ENCODE measurements around the gene SPECC1L. TPM values are rescaled to one million over a fixed set of nuclear protein-coding genes. Genes with fewer than 3 reads are reported as not detected.
A peak's percentile ranks its signal among the peaks of the same experiment; 100 is the strongest.

Gene SPECC1L
- total RNA-seq, 1 donor from 2014 or later = 123 TPM

DNA sequence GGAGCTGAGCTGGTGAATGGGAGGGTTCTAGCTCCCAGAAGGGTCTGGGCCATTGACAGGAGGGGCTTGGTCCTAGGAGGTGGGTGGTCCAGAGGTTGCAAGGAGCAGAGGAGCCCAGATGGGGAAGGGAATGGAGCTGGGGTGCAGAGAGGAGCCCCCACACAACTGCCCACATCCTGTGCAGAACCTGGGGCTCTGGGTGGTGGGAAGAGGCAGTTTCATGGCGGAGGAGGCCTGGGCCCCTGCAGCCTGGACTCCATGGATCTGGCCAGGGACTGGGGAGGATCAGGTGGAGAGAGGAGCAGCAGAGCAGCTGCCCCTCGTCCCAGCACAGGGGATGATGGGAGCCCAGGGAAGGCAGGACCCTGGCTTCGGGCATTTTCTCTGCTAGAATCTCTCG lies 155.8 kb downstream of the SPECC1L start:
- peaks cover 44% of the 10 kb centered on the region for H3K27me3 Mint-ChIP-seq (ENCODE audit: low read depth)
- H3K27ac Mint-ChIP-seq (ENCODE audit: unreplicated experiment) = peak overlapping the region; percentile 31
- TF ChIP-seq, protein P1, sequence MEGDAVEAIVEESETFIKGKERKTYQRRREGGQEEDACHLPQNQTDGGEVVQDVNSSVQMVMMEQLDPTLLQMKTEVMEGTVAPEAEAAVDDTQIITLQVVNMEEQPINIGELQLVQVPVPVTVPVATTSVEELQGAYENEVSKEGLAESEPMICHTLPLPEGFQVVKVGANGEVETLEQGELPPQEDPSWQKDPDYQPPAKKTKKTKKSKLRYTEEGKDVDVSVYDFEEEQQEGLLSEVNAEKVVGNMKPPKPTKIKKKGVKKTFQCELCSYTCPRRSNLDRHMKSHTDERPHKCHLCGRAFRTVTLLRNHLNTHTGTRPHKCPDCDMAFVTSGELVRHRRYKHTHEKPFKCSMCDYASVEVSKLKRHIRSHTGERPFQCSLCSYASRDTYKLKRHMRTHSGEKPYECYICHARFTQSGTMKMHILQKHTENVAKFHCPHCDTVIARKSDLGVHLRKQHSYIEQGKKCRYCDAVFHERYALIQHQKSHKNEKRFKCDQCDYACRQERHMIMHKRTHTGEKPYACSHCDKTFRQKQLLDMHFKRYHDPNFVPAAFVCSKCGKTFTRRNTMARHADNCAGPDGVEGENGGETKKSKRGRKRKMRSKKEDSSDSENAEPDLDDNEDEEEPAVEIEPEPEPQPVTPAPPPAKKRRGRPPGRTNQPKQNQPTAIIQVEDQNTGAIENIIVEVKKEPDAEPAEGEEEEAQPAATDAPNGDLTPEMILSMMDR (conservative IDR thresholded peaks at IDR 0.05) = no peak
- no peaks in the 10 kb centered on the region for H3K36me3 Mint-ChIP-seq (ENCODE audit: low read depth)
- DNase-seq (ENCODE audit: low read depth, low spot score) = no peak
- no peaks in the 10 kb centered on the region for H3K9me3 Mint-ChIP-seq
- peak overlapping the region; percentile 56 for H3K4me3 Mint-ChIP-seq
- peaks cover 14% of the 10 kb centered on the region for H3K4me1 Mint-ChIP-seq

DNA sequence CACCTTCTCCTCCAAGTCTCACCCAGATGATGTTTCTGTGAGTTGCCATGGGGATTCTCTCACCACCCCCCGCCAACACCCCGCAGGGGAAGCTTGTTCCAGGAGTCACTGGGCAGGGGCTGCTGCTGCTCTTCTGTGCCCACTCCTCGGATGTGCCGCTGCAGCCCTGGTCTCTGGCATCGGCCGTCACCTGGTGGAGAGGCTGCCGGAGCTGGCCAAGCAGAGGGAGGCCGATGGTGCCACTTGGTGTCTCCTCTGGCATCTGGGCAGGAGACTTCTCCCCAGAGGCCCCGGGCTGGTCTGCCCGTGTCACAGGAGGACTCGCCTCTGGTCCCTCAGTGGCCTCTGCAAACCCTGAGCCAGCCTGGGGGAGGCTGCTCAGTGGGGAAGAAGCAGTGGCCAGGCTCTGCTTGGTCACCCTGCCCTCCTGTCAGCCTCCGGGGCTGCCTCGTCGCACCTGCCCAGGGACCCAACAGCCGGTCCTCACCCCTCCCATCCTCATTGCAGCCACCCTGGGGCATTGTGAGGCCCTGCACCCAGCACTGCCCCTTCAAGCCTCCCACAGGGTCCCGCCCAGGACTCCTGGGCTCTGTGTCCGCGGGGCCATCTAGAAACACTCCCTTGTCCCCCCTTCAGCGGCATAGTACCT lies 156.3 kb downstream of the SPECC1L start:
- H3K36me3 Mint-ChIP-seq (ENCODE audit: low read depth) = no peaks in the 10 kb centered on the region
- no peak overlapping the region for H3K4me3 Mint-ChIP-seq
- no peak for DNase-seq (ENCODE audit: low read depth, low spot score)
- H3K9me3 Mint-ChIP-seq = no peaks in the 10 kb centered on the region
- H3K27me3 Mint-ChIP-seq (ENCODE audit: low read depth) = peaks cover 41% of the 10 kb centered on the region
- peaks cover 14% of the 10 kb centered on the region for H3K4me1 Mint-ChIP-seq
- TF ChIP-seq, protein P1 (conservative IDR thresholded peaks at IDR 0.05) = no peak
- no peak overlapping the region for H3K27ac Mint-ChIP-seq (ENCODE audit: unreplicated experiment)

DNA sequence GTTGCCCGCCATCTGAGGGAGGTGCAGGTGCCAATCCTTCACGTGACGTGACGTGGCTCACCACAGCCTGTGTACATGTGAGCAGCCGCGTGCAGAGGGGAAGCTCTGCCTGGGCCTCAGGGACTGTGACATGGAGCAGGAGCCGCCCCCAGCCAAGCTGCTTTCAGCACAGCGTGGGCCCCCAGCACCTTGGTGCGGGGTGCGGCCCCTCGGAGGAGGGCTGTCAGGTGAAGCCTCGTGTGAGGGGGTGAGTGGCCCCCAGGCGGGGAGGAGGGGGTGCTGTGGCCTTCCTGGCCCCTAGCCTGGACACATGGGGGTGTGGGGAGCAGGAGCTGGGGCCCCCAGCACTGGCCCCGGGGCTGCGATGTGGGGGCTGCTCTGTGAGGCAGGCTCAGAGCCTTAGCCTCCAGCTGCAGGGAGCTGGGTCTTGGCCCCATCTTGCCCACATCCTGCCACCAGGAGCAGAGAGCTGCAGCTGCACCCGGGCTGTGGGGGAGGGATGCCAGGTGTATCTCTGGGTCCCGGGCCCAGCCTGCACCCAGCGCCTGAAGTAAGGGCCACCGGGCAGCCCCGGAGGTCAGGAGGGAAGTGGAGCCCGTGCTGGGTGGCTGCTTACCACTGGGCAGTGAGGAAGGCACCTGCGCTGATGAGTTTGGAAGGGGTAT lies 157.0 kb downstream of the SPECC1L start, which contains the start of gene ADORA2A:
TSS of gene ADORA2A (plus strand) at position 100 of the 665 bp plus-strand sequence. CDS start 5,806 bp downstream, outside the sequence.
- no peak within 1 kb of the TSS for H3K27ac Mint-ChIP-seq (ENCODE audit: unreplicated experiment)
- H3K4me1 Mint-ChIP-seq = peaks cover 14% of the 10 kb centered on the region
- peak within 1 kb of the TSS; percentile 56 for H3K4me3 Mint-ChIP-seq
- H3K36me3 Mint-ChIP-seq (ENCODE audit: low read depth) = no peaks in the 10 kb centered on the region
- TF ChIP-seq, protein P1 (conservative IDR thresholded peaks at IDR 0.05) = no peak
- H3K27me3 Mint-ChIP-seq (ENCODE audit: low read depth) = peaks cover 35% of the 10 kb centered on the region
- H3K9me3 Mint-ChIP-seq = no peaks in the 10 kb centered on the region
- no peak for DNase-seq (ENCODE audit: low read depth, low spot score)

DNA sequence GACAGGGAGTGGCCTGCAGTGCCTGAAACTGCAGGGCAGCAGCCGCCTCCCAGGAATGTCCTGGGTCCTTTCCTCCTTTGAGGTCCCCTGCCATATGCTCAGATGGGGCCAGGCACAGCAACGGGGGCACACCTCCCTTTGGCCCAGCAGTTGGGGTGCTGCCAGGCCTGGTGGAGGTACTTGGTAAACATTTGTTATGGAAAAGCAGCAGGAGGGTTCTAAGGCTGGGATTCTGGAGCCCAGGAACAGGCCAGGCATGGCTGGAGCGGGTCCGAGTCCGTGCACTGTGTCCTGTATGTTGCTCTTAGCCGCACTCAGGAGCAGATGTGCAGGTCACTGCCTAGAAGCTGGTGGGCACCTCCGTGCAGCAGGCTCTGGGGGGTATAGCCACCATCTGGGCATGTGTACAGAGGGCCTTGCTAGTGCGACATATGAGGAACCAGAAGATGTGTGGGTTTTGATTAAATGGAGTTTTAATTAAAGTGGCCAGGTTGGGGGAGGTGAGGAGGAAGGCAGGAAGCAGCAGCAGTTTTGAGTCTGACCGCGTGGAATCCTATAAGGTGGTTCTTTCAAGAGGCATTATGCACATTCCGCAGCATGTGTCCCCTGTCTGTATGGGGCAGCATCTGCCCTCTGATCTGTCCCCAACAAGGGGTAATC lies 158.2 kb downstream of the SPECC1L start:
- H3K9me3 Mint-ChIP-seq = no peaks in the 10 kb centered on the region
- no peak overlapping the region for H3K27ac Mint-ChIP-seq (ENCODE audit: unreplicated experiment)
- H3K27me3 Mint-ChIP-seq (ENCODE audit: low read depth) = peaks cover 29% of the 10 kb centered on the region
- TF ChIP-seq, protein P1 (conservative IDR thresholded peaks at IDR 0.05) = no peak
- peaks cover 14% of the 10 kb centered on the region for H3K4me1 Mint-ChIP-seq
- no peaks in the 10 kb centered on the region for H3K36me3 Mint-ChIP-seq (ENCODE audit: low read depth)
- DNase-seq (ENCODE audit: low read depth, low spot score) = no peak
- H3K4me3 Mint-ChIP-seq = peak overlapping the region; percentile 32

DNA sequence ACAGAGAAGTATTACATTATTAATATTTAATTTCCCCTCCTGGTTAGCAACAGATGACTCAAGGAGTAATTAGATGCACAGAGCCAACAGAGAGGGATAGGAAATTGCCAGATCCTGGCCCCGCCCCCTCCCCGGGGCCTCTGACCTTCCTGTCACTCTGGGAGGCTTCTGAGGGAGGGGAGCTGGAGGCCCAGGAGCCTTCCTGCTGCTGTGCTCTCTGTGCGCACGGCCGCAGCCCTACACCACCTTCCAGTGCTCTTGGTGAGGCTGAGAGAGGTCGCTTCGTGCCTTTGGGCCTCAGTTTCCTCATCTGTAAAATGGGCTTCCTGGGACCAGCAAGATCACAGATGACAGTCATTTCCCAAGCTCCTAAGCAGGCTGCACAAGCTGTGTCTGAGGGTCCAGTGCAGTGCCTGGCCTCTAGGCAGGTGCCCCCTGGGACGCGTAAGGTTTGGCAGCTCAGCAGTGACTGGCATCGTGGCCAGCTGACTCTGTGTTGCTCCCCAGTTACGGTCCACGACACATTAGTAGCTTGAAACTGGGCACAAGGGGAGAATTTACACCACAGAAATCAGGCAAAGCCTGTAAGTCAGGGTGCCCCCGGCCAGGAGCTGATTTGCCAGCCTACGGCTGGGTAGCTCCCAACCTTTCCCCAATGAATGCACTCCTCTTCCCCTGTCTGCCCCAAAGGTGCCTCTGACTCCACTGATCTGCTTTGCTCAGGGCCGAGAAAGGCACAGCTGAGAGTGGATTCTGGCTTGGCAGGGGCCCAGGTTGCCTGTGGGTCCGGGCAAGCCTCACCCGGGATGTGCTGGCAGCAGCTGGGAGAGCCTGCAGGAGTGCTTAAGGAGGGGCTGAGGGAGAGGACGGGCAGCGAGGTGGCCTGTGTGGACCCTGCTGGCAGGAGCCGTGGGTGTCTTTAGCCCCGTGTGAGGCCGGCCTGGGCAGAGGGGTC lies 159.1 kb downstream of the SPECC1L start:
- Mint-ChIP-seq H3K4me3 (peak overlapping the region; percentile 32), H3K36me3 (ENCODE audit: low read depth) (no peaks in the 10 kb centered on the region), H3K27me3 (ENCODE audit: low read depth) (peaks cover 26% of the 10 kb centered on the region), H3K4me1 (peaks cover 18% of the 10 kb centered on the region), H3K9me3 (no peaks in the 10 kb centered on the region), H3K27ac (ENCODE audit: unreplicated experiment) (no peak overlapping the region)
- DNase-seq (ENCODE audit: low read depth, low spot score) = peak; percentile 38
- TF ChIP-seq, protein P1 (conservative IDR thresholded peaks at IDR 0.05) = no peak

Data from neural crest cell (in vitro differentiated cells).